DMS153 (cell line): ENCODE results near the gene KDM8.
"Not testable (repeated sequence)": the region's sequence is repeated elsewhere in the genome, so short reads cannot be mapped to it uniquely, and the experiment has no call there.

ENCODE experiments used
- DNase-seq: peaks from one replicate; lab custom pipeline; 2025; lab: John Stamatoyannopoulos, UW

The KDM8 gene

GRCh38 chr16:27243725-27244362 is 40.5 kb downstream of the KDM8 start:
- no peak for DNase-seq

GRCh38 chr16:27244363-27244755 is 41.0 kb downstream of the KDM8 start:
- DNase-seq: no peak

- no peak for DNase-seq
These were observed 42.2 kb downstream of the KDM8 start for GRCh38 chr16:27245276-27246172.

GRCh38 chr16:27246439-27246838 is 43.1 kb downstream of the KDM8 start:
- DNase-seq: no peak

- not testable (repeated sequence) for DNase-seq
These were observed 43.8 kb downstream of the KDM8 start for GRCh38 chr16:27247076-27247475.

GRCh38 chr16:27248036-27248435 is 44.7 kb downstream of the KDM8 start:
- no peak for DNase-seq

- DNase-seq: not testable (repeated sequence)
These were observed 45.6 kb downstream of the KDM8 start for GRCh38 chr16:27248886-27249285.

GRCh38 chr16:27251541-27252205 is 48.3 kb downstream of the KDM8 start:
- no peak for DNase-seq

- no peak for DNase-seq
These were observed 48.9 kb downstream of the KDM8 start for GRCh38 chr16:27252206-27252585.

- no peak for DNase-seq
These were observed 50.2 kb downstream of the KDM8 start for GRCh38 chr16:27253526-27253930.

- DNase-seq: no peak
These were observed 51.0 kb downstream of the KDM8 start for GRCh38 chr16:27254262-27254811.

- DNase-seq: no peak
These were observed 53.5 kb downstream of the KDM8 start for GRCh38 chr16:27256861-27257260.

- DNase-seq: no peak
These were observed 53.9 kb downstream of the KDM8 start for GRCh38 chr16:27257271-27257670.

GRCh38 chr16:27258241-27258734 is 55.0 kb downstream of the KDM8 start:
- DNase-seq: no peak

- DNase-seq: no peak
These were observed 56.4 kb downstream of the KDM8 start for GRCh38 chr16:27259710-27260109.

GRCh38 chr16:27262904-27263423 is 59.6 kb downstream of the KDM8 start:
- DNase-seq: not testable (repeated sequence)

GRCh38 chr16:27264151-27264550 is 60.8 kb downstream of the KDM8 start:
- DNase-seq: no peak

- no peak for DNase-seq
These were observed 62.7 kb downstream of the KDM8 start for GRCh38 chr16:27265982-27266381.

- DNase-seq: no peak
These were observed 63.8 kb downstream of the KDM8 start for GRCh38 chr16:27267037-27267677.

- peak; percentile 87 for DNase-seq
These were observed 65.3 kb downstream of the KDM8 start, which contains the start of gene NSMCE1 for GRCh38 chr16:27268376-27269299. Gene NSMCE1, minus strand, starts transcription at chr16:27268772. Its CDS starts 11,202 bp downstream, at chr16:27257570.
